GM21515 (cell line): ENCODE data around the gene PDX1.

ENCODE experiments used
- ATAC-seq: cut with Tn5 transposase; IDR thresholded peaks from one replicate; pipeline ENCODE4 v1.9.1; 2021; ENCODE audit not compliant: unreplicated experiment

PDX1 gene

DNA sequence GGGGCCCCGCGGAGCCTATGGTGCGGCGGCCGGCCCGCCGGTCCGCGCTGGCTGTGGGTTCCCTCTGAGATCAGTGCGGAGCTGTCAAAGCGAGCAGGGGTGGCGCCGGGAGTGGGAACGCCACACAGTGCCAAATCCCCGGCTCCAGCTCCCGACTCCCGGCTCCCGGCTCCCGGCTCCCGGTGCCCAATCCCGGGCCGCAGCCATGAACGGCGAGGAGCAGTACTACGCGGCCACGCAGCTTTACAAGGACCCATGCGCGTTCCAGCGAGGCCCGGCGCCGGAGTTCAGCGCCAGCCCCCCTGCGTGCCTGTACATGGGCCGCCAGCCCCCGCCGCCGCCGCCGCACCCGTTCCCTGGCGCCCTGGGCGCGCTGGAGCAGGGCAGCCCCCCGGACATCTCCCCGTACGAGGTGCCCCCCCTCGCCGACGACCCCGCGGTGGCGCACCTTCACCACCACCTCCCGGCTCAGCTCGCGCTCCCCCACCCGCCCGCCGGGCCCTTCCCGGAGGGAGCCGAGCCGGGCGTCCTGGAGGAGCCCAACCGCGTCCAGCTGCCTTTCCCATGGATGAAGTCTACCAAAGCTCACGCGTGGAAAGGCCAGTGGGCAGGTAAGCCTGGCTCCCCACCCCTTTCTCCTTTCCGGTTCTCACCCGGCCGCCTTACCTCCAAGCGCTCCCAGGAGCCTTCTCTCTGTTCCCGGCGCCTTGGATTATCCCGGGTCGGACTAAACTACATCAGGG lies at the start of gene PDX1:
Gene PDX1, plus strand, starts transcription at position 67 of the 743 bp plus-strand sequence. Its CDS starts 139 bp downstream, at position 206.
- ATAC-seq, result no peak

- no peak for ATAC-seq
Observed at GRCh38 chr13:27878274-27878673, 41.5 kb upstream of the PDX1 start.

GRCh38 chr13:27889471-27889870 lies 30.3 kb upstream of the PDX1 start:
- ATAC-seq, result no peak

DNA sequence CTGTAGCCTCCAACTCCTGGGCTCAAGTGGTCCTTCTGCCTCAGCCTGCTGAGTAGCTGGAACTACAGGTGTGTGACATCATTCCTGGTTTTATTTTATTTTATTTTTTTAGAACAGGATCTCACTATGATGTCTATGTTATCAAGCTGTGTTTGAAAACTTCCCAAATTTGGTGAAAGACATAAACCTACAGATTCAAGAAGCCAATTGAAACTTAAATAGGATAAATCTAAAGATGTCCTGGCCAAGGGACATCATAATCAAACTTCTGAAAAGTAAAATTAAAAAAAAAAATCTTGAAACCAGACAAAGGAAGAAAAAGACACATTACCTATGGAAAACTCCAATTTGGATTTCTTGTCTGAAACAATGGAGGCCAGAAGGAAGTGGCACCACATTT lies 23.1 kb upstream of the PDX1 start:
- no peak for ATAC-seq

GRCh38 chr13:27904719-27905118 lies 15.1 kb upstream of the PDX1 start:
- ATAC-seq, result no peak

DNA sequence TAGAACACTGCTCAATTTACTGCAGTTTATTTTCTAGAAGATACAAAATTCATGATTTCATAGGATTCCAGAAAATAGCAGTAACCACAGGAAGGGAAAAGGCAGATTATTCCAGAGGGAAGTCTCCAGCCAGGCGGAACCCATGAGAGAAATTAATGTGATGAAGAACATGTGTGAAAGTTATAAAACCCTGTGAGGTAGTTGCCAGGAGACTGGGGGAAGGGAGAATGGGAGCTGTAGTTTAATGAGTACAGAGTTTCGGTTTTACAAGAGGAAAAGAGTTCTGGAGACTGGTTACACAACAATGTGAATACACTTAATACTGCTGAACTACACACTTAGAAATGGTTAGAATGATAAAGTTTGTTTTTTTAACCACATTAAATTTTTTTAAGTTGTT lies 14.2 kb upstream of the PDX1 start:
- no peak for ATAC-seq

DNA sequence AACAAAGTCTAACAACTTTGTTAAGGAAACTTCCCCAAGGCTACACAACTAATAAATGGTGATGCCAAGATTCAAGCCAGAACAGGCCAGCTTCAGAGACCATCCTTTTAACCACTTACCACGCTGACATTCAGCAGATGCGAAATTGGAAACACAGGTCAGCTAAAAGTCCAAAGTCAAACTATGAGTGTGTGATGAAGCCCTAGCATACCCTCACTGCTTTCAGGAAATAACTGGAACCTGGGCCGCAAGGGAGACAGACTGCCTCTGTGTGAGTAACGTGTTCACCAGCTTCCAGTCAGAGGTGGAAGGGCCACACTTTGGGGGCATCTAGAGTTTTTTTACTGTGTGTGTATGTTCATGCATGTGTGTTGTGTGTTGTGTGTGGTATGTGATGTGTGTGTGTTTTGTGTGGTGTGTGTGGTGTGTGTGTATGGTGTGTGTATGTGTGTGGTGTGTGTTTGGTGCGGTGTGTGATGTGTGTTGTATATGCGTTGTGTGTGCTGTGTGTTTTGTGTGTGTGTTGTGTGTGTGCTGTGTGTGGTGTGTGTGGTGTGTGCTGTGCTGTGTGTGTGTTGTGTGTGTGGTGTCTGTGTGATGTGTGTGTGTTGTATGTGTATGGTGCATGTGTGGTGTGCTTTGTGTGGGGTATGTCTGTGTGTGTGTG lies 12.5 kb upstream of the PDX1 start:
- ATAC-seq, result no peak

DNA sequence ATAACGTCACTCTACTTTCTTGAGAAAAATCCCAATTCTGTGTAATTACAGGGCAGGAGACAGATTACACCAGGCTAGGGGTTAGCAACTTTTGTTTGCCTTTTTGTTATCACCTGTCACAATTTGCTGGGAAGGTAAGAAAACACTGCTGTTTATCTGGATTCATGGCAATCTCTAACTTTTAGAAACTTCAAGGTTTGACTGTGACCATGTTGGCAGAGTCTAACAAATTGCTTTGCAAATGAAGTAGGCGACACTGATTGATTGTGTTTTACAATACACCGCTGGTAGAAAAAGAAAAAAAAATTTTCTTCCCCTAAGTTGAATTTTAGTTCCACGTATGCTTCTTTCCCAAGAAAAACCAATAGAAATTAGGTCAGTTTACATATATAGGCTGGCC lies 10.4 kb upstream of the PDX1 start:
- no peak for ATAC-seq

DNA sequence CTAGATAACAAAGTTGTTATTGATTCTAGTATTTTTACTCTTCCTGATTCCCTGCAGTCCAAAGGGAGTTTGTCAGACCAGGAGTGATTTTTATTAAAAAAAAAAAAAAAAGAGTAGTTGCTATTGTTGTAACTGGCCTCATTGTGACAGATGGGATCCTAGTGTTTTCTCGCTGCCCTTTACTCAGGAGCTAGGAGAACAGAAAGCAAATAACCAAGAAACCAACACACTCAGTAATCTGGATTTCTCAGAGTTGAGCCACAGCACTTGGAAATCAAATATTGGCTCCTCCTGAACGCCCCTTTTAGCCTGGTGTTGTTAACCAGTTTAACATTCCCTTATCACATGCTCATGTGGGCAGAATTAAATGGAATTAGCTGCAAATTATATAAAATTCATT lies 8.3 kb upstream of the PDX1 start:
- no peak for ATAC-seq

DNA sequence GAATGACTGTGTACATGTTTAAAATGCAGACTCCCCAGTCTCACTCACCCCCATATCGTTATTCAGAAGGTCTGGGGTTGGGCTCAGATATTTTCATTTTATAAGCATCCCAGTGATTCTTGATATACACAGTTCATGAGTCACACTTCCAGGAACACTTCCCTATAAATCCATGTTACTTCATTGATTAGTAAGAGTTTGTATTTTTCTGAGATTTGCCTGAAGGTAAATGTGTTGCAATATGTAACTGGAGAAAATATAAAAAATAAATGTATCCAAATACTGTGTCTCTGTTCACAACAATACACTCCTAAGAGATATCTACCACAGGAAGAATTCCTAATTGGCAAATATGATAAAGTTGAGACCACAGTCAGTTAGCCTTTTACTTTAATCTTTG lies 6.6 kb upstream of the PDX1 start:
- no peak for ATAC-seq

- ATAC-seq, result no peak
Observed at GRCh38 chr13:27915301-27916207, 4.2 kb upstream of the PDX1 start.

GRCh38 chr13:27917121-27917947 lies 2.5 kb upstream of the PDX1 start:
- no peak for ATAC-seq

GRCh38 chr13:27918041-27918917 lies 1.5 kb upstream of the PDX1 start:
- ATAC-seq, result no peak

- no peak for ATAC-seq
Observed at GRCh38 chr13:27918918-27919658, 712 bp upstream of the PDX1 start.

- ATAC-seq, result no peak
Observed at GRCh38 chr13:27919659-27919933, 204 bp upstream of the PDX1 start.

GRCh38 chr13:27920677-27921420 lies 1.0 kb downstream of the PDX1 start:
- ATAC-seq, result no peak

DNA sequence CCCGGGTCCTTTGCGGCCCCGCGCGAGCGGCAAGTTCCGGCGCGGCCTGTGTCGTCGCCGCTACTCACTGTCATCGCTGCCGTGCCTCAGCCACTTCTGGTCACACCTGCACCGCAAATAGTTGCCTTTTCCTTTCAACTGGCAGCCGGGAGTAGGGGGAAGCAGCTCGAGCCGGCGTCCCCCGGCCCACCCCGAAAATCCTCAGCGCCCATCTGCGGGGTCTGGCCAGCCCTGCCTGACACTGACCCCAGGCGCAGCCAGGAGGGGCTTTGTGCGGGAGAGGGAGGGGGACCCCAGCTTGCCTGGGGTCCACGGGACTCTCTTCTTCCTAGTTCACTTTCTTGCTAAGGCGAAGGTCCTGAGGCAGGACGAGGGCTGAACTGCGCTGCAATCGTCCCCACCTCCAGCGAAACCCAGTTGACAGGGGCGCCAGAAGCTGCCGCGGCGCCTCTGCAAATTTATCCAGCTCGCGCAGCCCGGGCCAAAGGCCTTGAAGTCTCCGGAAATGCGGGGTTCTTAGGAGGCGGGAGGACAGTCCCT lies 1.7 kb downstream of the PDX1 start:
- ATAC-seq, result no peak
